Activated T-cell treated with anti-CD3 and anti-CD28 coated beads, Interleukin-2, amount 50 U/mL, for 24 hours (primary cell): Measurements from ENCODE around the gene C4orf51.

Experiments
- DNase-seq: peaks from one replicate; pipeline ENCODE4 v3.0.0-alpha.2; 2020
- H3K27ac Mint-ChIP-seq: 2 replicates; pipeline ENCODE4 v1.8.0; 2020; ENCODE audit warnings: mild to moderate bottlenecking, mixed read lengths
- H3K27me3 Mint-ChIP-seq: 2 replicates; pipeline ENCODE4 v1.8.0; 2020; ENCODE audit warnings: mixed read lengths
- H3K36me3 Mint-ChIP-seq: 2 replicates; pipeline ENCODE4 v1.8.0; 2020; ENCODE audit warnings: low read depth, mixed read lengths
- H3K4me1 Mint-ChIP-seq: 2 replicates; pipeline ENCODE4 v1.8.0; 2020; ENCODE audit warnings: low read depth, mixed read lengths
- H3K4me3 Mint-ChIP-seq: 2 replicates; pipeline ENCODE4 v1.8.0; 2020; ENCODE audit warnings: mild to moderate bottlenecking, moderate library complexity, mixed read lengths
- H3K9me3 Mint-ChIP-seq: 2 replicates; pipeline ENCODE4 v1.8.0; 2020; ENCODE audit warnings: mixed read lengths

C4orf51 gene

DNA sequence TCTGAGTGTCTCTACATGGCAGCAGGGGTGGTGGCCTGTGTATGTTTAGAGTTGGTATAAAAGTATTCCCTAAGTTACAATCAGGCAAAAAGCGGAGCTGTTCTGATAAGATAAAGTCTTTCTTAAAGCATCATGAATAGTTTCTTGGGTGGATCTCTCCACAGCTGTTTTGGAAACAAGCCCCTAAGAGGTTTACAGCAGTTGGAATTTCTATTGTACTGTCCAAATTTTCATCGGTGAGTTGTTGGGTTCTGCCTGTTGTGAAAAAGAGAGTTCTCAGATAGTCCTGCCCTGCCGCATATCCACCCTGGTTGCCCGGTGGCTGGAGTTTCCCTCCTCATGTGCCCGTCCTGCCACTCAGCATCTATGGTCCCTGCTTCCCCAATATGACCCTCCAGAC is 50.1 kb downstream of the C4orf51 start:
- DNase-seq = no peak
- Mint-ChIP-seq H3K9me3 (no peaks in the 10 kb centered on the region), H3K4me1 (peaks cover 26% of the 10 kb centered on the region), H3K27me3 (peaks cover 20% of the 10 kb centered on the region), H3K4me3 (no peak overlapping the region), H3K27ac (no peak overlapping the region), H3K36me3 (no peaks in the 10 kb centered on the region)

DNA sequence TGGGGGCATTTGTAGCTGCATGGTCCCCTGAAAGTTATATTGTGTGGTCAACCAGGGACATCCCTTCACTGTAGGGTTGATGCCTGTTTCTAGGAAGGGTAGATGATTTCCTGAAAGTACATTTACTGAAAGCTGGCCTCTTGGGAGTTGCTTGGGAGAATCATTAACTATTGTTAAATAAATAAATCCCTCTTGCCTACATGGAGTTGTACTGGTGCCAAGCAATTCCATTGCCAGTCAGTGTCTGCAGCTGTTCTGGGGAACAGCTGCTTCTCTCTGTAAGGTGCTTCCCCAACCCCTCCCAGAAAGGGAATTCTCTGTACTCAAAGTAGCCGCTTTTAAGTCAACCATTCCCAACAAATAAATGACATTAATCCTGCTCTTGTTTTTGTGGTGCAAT is 51.1 kb downstream of the C4orf51 start:
- no peak for DNase-seq
- H3K9me3 Mint-ChIP-seq = no peaks in the 10 kb centered on the region
- H3K36me3 Mint-ChIP-seq = no peaks in the 10 kb centered on the region
- H3K4me3 Mint-ChIP-seq = no peak overlapping the region
- H3K4me1 Mint-ChIP-seq = peaks cover 27% of the 10 kb centered on the region
- no peak overlapping the region for H3K27ac Mint-ChIP-seq
- H3K27me3 Mint-ChIP-seq = peaks cover 20% of the 10 kb centered on the region

DNA sequence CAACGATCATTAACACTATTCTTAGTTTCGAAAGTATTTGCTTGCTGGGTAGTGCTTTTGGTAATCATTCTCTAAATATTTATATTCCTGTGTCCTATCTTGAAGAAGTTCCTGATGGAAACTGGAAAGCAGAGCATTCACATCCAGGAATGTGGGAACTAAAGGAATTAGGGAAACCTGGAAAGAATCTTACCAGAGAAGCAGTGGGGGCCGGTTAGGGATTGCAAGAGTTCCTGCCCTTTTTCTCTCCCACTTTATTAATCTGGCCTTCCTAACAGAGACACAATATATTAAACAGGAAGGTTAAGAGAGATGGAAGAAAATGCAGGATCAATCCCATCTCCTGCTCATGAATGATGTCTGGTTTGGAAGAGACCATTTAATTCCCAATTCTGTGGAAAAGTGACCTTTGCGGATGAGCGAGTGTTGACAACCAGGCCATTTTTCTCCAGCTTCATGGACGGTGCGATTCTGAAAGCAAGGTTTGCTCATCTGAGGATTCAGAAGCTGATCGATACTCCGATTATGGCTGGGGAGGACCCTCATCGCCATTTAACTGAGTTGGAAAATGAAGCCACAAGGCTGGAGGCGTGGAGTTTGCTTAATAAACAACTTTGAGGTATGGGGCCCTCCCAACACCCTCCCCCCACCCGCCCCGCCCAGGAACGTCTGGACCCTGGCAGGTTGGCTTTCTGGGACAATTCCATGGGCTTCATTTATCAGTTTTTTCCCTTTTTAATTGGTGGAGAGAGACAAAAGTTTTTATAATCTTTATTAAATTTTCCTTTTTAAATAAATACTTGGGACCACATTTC is 52.3 kb downstream of the C4orf51 start:
- H3K4me1 Mint-ChIP-seq = peaks cover 27% of the 10 kb centered on the region
- no peaks in the 10 kb centered on the region for H3K36me3 Mint-ChIP-seq
- H3K9me3 Mint-ChIP-seq = no peaks in the 10 kb centered on the region
- no peak for DNase-seq
- H3K27me3 Mint-ChIP-seq = peaks cover 17% of the 10 kb centered on the region
- peak overlapping the region; percentile 74 for H3K4me3 Mint-ChIP-seq
- H3K27ac Mint-ChIP-seq = no peak overlapping the region

DNA sequence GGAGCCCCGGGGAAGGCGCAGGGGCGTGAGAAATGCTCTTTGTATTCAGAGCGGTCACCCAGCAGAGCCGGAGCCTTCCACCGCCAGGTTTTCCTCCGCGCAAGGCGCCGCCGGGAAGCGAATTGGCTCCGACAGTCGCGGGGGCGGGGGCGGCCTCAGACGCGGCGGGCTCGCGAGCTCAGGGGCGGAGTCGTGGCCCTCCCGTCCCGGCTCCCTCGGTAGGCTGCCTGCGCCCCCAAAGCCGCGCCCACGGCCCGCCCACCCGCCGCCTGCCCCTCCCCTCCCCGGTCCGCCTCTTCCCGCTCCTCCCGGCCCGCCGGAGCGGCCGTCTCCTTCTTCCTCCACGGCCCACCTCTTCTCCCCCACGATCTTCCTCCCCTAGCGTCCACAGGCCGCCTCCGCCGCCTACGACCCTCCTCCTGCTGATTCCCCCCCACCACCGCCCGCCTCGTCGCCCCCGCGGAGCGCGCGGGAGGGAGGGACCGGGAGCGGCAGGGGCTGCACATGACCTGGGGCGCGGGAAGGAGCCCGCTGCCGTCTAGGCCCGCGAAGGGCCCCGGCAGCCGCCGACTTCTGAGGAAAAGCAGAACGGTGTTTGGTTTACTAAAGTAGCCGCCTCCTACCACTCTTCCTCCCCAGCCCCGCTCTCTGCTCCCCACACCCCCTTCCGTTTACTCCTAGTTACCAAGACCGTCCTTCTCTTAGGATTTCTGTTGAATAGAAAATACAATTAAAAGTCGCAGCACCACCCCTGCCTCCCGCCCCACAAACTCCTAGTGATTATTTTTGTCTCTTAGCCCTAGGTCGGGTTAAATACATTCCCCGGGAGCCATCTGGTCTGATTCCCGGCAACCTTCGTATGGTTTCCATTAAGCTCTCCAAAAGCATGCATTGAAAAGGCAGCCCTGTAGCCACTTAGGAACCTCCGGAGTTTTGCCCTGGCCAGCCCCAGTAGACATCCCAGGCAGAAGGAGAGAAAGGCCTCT is 53.2 kb downstream of the C4orf51 start:
- Mint-ChIP-seq H3K27me3 (peaks cover 17% of the 10 kb centered on the region), H3K36me3 (no peaks in the 10 kb centered on the region), H3K27ac (peak overlapping the region; percentile 79), H3K4me1 (peaks cover 27% of the 10 kb centered on the region), H3K4me3 (peak overlapping the region; percentile 74), H3K9me3 (no peaks in the 10 kb centered on the region)
- peak; percentile 88 for DNase-seq

DNA sequence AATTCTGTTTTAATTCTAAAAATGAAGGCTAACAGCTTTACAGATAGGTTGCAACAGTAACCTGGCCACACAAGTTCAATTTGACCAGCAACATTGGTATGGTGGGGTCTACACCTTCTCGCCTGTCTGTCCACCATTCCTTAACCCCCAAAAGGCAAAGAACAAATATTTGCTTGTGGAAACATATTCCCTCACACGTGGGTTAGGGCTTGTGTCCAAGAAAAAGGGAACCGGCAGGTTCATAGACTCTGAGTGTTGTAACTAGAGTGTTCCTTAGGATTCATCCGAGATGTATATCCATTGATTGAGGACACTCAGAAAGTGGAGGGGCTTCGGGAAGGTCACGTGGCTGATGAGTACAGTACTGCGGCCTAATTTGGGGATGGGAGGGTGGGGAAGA is 54.1 kb downstream of the C4orf51 start:
- Mint-ChIP-seq H3K4me3 (no peak overlapping the region), H3K36me3 (no peaks in the 10 kb centered on the region), H3K4me1 (peaks cover 27% of the 10 kb centered on the region), H3K27me3 (peaks cover 17% of the 10 kb centered on the region), H3K9me3 (no peaks in the 10 kb centered on the region), H3K27ac (no peak overlapping the region)
- no peak for DNase-seq

DNA sequence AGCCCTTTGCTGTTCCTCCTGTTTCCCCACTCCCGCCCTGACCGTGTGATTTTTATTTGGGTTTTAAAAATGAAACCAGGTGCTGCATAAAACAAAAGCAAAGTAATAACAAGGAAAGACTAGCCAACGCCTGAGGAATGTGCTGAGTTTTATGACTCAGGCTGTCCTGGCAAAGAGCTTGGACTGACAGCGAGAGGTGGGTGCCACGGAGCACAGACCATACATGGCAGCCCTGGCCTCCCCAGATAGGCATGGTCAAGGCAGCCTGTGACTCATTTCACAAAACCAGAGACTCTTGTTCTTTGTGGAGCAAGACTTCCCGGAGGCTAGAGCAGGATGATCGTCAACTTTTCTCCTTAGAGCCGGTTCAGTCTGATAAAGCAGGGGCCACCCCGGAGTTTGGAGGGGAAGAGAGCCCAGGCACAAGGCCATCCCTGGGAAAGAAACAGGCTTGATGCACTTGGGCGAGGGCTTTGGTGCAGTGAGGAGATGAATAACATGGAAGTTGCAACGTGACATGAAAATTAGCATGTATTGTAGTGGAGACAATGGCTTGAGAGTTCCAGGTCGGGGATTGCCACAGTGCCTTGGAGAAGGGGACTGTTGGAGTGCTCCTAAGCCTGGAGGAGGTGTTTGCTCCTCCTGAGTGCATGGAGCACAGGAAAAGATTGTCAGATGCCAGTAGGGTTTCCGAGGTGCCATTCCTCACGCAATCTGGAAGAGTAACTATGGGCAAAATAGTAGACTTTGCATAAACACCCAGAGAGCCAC is 54.8 kb downstream of the C4orf51 start:
- Mint-ChIP-seq H3K9me3 (no peaks in the 10 kb centered on the region), H3K27me3 (peaks cover 13% of the 10 kb centered on the region), H3K4me3 (no peak overlapping the region), H3K4me1 (peaks cover 27% of the 10 kb centered on the region), H3K27ac (peak overlapping the region; percentile 55), H3K36me3 (no peaks in the 10 kb centered on the region)
- DNase-seq = no peak

DNA sequence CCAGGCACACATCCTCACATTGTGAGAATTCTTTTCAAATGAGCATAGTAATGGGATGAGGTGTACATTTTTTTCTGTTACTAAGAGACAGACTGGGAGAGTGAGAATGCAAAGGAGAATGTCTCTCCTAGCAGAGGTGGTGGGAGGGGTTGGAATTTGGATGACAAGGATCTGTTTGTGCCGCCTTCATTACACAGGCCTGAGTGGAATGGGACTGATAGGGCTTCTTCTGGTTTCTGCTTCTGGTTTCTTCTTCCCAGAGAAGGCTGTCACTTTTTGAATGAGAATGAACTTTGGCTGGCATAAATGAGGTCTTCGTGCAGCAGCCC is 55.4 kb downstream of the C4orf51 start:
- no peak overlapping the region for H3K27ac Mint-ChIP-seq
- no peak overlapping the region for H3K4me3 Mint-ChIP-seq
- H3K36me3 Mint-ChIP-seq = no peaks in the 10 kb centered on the region
- DNase-seq = no peak
- H3K27me3 Mint-ChIP-seq = peaks cover 8% of the 10 kb centered on the region
- H3K9me3 Mint-ChIP-seq = no peaks in the 10 kb centered on the region
- peaks cover 27% of the 10 kb centered on the region for H3K4me1 Mint-ChIP-seq

DNA sequence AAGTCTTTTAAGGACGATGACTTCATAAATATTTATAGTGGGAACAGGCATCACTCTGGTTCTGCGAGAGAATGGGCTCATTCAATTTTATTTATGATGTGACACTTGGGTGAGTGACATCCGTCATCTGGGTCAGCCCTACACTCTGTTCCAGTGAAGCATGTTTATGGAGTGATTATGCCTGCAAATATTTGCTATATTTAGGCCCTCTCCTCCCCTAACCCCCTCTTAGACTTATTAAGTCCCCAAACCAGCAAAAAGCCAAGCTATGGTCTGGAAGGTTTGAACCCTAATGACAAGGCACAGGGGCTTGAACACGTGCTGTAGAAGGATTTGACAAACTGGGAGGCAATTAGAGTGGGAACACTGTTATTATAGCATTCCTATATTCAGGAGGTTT is 55.9 kb downstream of the C4orf51 start:
- H3K27me3 Mint-ChIP-seq = peaks cover 5% of the 10 kb centered on the region
- H3K4me3 Mint-ChIP-seq = no peak overlapping the region
- H3K4me1 Mint-ChIP-seq = peaks cover 27% of the 10 kb centered on the region
- no peak overlapping the region for H3K27ac Mint-ChIP-seq
- DNase-seq = no peak
- H3K36me3 Mint-ChIP-seq = no peaks in the 10 kb centered on the region
- H3K9me3 Mint-ChIP-seq = no peaks in the 10 kb centered on the region

DNA sequence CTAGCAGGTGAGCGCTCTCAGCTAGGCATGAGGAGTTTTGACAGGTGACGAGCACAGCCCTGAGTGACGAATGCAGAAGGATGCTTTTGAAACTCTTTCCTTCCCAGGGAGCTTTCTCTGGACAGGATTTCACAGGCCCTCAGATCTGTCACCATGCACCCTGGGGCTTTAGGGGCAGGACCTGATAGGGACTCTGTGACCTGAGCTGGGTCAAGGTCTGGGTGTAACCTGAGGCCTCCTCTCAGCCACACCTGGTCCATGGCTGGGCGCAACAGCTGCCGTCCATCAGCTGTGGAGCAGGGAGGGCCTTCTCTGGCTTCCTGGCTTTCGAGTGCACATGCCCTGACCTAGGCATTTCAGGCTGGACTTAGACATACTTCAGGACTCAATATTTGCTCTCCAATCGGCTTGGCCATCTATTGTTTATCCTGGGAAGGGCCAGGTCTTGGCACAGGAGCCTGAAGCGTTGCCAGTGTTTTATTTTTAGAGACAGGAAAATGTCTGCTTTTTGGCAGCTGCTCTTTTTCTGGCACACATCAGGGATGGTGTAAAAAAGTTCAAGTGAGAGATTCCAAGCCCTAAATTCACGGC is 56.4 kb downstream of the C4orf51 start:
- DNase-seq = no peak

DNA sequence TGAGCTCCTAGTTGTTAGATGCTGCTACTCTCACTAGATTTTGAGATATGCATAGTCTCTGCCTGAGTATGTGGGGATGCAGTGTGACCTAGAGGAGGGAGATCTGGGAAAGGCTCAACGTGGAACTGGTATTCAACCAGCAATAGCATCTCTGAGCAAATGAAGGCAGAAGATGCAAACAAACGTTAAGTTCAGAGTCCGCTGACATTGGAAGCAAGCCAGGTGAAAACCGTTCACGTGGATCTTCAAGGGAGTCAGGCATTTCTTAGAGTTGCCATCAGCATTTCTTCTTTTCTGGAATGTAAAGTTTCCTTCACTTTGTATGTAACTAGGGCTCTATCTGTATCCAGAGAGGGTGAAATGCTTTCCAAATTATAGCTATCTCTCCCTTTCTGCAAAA is 59.9 kb downstream of the C4orf51 start:
- no peak for DNase-seq
- H3K27ac Mint-ChIP-seq = no peak overlapping the region
- H3K4me1 Mint-ChIP-seq = peaks cover 3% of the 10 kb centered on the region
- no peaks in the 10 kb centered on the region for H3K36me3 Mint-ChIP-seq
- H3K9me3 Mint-ChIP-seq = no peaks in the 10 kb centered on the region
- peaks cover 6% of the 10 kb centered on the region for H3K27me3 Mint-ChIP-seq
- no peak overlapping the region for H3K4me3 Mint-ChIP-seq

More for the DNA sequence above, 56.4 kb downstream of the C4orf51 start:
- Mint-ChIP-seq H3K4me1 (peaks cover 25% of the 10 kb centered on the region), H3K4me3 (no peak overlapping the region), H3K27me3 (no peaks in the 10 kb centered on the region), H3K9me3 (no peaks in the 10 kb centered on the region), H3K27ac (no peak overlapping the region), H3K36me3 (no peaks in the 10 kb centered on the region)

DNA sequence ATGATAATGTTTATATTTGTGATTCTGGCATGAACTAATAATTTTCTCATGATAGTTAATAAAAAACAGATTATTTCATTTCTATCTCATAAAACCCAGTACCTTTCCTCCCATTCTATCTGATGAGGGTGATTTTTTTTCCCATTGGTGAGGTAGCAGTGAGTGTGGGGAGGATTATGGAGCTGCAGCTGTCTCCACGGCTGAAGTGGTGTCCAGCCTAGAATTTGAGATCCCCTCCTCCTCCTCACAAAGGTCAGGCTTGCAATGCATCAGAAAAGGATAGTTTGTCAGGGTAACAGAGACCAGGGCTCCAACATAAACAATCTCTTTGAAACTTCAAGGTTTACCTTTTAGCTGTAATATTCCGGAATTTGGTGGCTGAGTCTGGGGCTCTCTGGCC is 60.9 kb downstream of the C4orf51 start:
- Mint-ChIP-seq H3K36me3 (no peaks in the 10 kb centered on the region), H3K27me3 (peaks cover 12% of the 10 kb centered on the region), H3K27ac (no peak overlapping the region), H3K4me3 (no peak overlapping the region), H3K9me3 (no peaks in the 10 kb centered on the region), H3K4me1 (no peaks in the 10 kb centered on the region)
- no peak for DNase-seq

DNA sequence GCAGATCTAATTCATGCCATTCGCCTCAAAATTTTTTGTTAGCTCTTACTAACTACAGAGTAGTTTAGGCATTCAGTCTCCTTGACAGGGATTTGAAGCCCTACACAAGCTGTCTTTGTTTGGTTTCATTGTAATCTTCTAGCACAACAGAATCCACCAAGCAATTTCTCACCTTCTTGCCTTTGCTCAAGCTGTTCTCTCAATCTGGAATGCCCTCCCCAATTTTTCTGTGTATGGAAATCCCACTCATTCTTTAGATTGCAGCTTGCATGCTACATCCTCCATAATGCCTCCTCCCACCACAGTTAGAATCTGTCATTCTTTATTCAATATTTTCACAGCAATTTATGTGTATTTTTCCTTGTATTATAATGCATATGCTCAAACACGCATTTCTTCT is 63.7 kb downstream of the C4orf51 start:
- H3K27ac Mint-ChIP-seq = no peak overlapping the region
- DNase-seq = no peak
- H3K27me3 Mint-ChIP-seq = peaks cover 26% of the 10 kb centered on the region
- no peaks in the 10 kb centered on the region for H3K4me1 Mint-ChIP-seq
- H3K4me3 Mint-ChIP-seq = no peak overlapping the region
- H3K9me3 Mint-ChIP-seq = no peaks in the 10 kb centered on the region
- no peaks in the 10 kb centered on the region for H3K36me3 Mint-ChIP-seq

DNA sequence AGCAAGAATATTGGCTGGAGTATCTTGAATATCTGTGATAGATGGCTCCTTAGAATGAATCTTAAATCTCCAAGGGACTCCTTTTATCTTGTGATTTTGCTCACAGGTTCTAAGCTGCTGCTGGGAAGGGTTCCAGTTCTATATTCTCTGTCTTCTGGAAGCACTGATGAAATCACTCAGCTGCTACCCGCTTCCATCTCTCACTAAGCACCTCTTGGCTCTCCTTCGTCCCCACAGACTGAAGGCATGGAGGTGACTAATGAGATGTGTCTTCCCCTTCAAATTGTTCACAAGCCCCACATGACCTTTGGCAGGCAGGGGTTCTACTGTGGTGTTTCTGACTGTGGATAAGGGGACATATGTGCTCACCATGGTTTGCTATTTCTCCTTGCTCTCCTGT is 75.9 kb downstream of the C4orf51 start:
- no peak overlapping the region for H3K4me3 Mint-ChIP-seq
- no peak for DNase-seq
- peak overlapping the region; percentile 92 for H3K27ac Mint-ChIP-seq

DNA sequence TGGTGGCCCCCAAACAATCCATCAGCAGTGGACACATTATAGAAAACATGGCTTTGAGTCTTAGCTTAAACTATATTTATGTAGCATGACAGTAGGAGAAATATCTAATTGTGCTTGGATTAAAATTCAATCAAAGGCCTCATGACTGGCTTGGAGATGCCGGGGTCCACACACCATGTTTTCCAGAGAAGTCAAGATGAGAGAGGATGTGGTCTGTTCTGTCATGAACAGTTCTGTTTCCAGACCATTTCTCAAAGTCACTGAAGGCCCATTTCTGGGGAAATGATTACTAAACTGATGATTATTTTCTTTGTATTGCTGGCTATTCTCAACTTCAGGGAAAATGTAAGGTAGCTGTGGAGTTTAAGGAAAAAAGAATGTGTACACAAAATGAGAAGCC is 76.3 kb downstream of the C4orf51 start:
- peaks cover 46% of the 10 kb centered on the region for H3K4me1 Mint-ChIP-seq
- H3K36me3 Mint-ChIP-seq = peaks cover 41% of the 10 kb centered on the region
- peaks cover 5% of the 10 kb centered on the region for H3K27me3 Mint-ChIP-seq
- DNase-seq = no peak
- peak overlapping the region; percentile 12 for H3K4me3 Mint-ChIP-seq
- peak overlapping the region; percentile 92 for H3K27ac Mint-ChIP-seq
- H3K9me3 Mint-ChIP-seq = peaks cover 2% of the 10 kb centered on the region

More for the DNA sequence above, 75.9 kb downstream of the C4orf51 start:
- Mint-ChIP-seq H3K36me3 (peaks cover 36% of the 10 kb centered on the region), H3K27me3 (peaks cover 8% of the 10 kb centered on the region), H3K9me3 (peaks cover 2% of the 10 kb centered on the region), H3K4me1 (peaks cover 45% of the 10 kb centered on the region)
